ENCODE measurements around the gene FAF1.

- TF ChIP-seq CTCF (IDR thresholded peaks at IDR 0.05) = peak; percentile 8 to 73 (median 58)
- no peak for TF ChIP-seq POLR2A (IDR thresholded peaks at IDR 0.05)
Measured at GRCh38 chr1:50929376-50929958, 30.6 kb downstream of the FAF1 start.
